Activated CD4-positive, alpha-beta memory T cell treated with anti-CD3 and anti-CD28 coated beads for 36 hours (primary cell): Measurements from ENCODE around the gene FADD. TPM values are rescaled to one million over a fixed set of nuclear protein-coding genes. Genes with fewer than 3 reads are reported as not detected.

Source experiments
- CTCF ChIA-PET: fragments of 350-600 bp; sonication (Branson Sonifier 250); formaldehyde crosslinking; loops from one replicate; lab custom pipeline; 2021; ENCODE audit warnings: antibody characterized with exemption, inconsistent platforms; lab: Charles Lee
- POLR2A ChIA-PET: fragments of 350-600 bp; sonication (Branson Sonifier 250); formaldehyde crosslinking; loops from one replicate; lab custom pipeline; 2021; ENCODE audit warnings: antibody characterized with exemption; lab: Charles Lee
- DNase-seq: peaks from one replicate; pipeline ENCODE4 v3.0.0-alpha.2; 2020
- H3K27ac Mint-ChIP-seq: one replicate; pipeline ENCODE4 v1.8.0; 2021; ENCODE audit warnings: mixed read lengths
- H3K27me3 Mint-ChIP-seq: one replicate; pipeline ENCODE4 v1.8.0; 2021; ENCODE audit warnings: mixed read lengths
- H3K36me3 Mint-ChIP-seq: one replicate; pipeline ENCODE4 v1.8.0; 2021; ENCODE audit warnings: mixed read lengths
- H3K4me1 Mint-ChIP-seq: one replicate; pipeline ENCODE4 v1.8.0; 2021; ENCODE audit warnings: low read depth, mixed read lengths
- H3K4me3 Mint-ChIP-seq: one replicate; pipeline ENCODE4 v1.8.0; 2021; ENCODE audit warnings: mild to moderate bottlenecking, mixed read lengths
- H3K9me3 Mint-ChIP-seq: one replicate; pipeline ENCODE4 v1.8.0; 2021; ENCODE audit warnings: mixed read lengths
- intact Hi-C: fragments of 100-400 bp; cut with micrococcal nuclease; formaldehyde crosslinking; loops from one replicate; pipeline ENCODE4 v1.15.1; 2023
- total RNA-seq, 2 experiments: library from RNA; stranded (reverse); gene quantifications; one replicate each; pipeline ENCODE4 v1.2.3, GENCODE V29; 2021

Gene FADD
- total RNA-seq, 2 experiments from 2014 or later = 31.8 to 33.9 TPM

- no peaks in the 10 kb centered on the region for H3K36me3 Mint-ChIP-seq
- peaks cover 8% of the 10 kb centered on the region for H3K4me1 Mint-ChIP-seq
- peaks cover 5% of the 10 kb centered on the region for H3K27me3 Mint-ChIP-seq
- ChIA-PET POLR2A (no interaction called here), CTCF (no interaction called here)
- peaks cover 3% of the 10 kb centered on the region for H3K9me3 Mint-ChIP-seq
- intact Hi-C loops = no loop called here
- no peak overlapping the region for H3K4me3 Mint-ChIP-seq
- H3K27ac Mint-ChIP-seq = no peak overlapping the region
- DNase-seq = no peak
Measured at GRCh38 chr11:70247042-70247709, 44.1 kb downstream of the FADD start.

DNA sequence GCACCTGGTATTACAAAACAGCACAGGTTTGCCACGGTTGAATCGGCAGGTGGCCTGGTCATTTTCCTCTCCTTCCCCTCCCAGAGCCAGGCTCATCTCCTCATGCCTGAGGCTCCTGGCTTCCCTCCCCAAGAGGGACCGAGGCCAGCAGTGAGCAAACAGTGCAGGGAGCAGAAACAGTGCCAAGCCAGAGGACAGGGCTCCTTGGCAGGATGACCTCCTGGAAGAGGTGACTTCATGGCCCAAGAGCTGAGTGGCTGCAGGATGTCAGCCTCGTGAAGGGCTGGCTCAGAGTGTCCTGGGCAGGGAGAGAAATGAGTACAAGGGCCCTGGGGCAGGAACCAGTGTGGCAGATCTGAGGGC lies 44.6 kb downstream of the FADD start:
- no peak overlapping the region for H3K27ac Mint-ChIP-seq
- intact Hi-C loops = no loop called here
- ChIA-PET POLR2A (no interaction called here), CTCF (no interaction called here)
- no peaks in the 10 kb centered on the region for H3K36me3 Mint-ChIP-seq
- H3K4me3 Mint-ChIP-seq = no peak overlapping the region
- peaks cover 5% of the 10 kb centered on the region for H3K27me3 Mint-ChIP-seq
- H3K9me3 Mint-ChIP-seq = peaks cover 3% of the 10 kb centered on the region
- H3K4me1 Mint-ChIP-seq = peaks cover 8% of the 10 kb centered on the region
- DNase-seq = no peak

GRCh38 chr11:70250876-70251658 lies 48.0 kb downstream of the FADD start:
- Mint-ChIP-seq H3K4me1 (peaks cover 8% of the 10 kb centered on the region), H3K4me3 (no peak overlapping the region), H3K9me3 (peaks cover 3% of the 10 kb centered on the region), H3K36me3 (no peaks in the 10 kb centered on the region), H3K27me3 (peaks cover 1% of the 10 kb centered on the region), H3K27ac (no peak overlapping the region)
- DNase-seq = no peak
- CTCF ChIA-PET = no interaction called here
- intact Hi-C loops = no loop called here
- POLR2A ChIA-PET = no interaction called here

DNA sequence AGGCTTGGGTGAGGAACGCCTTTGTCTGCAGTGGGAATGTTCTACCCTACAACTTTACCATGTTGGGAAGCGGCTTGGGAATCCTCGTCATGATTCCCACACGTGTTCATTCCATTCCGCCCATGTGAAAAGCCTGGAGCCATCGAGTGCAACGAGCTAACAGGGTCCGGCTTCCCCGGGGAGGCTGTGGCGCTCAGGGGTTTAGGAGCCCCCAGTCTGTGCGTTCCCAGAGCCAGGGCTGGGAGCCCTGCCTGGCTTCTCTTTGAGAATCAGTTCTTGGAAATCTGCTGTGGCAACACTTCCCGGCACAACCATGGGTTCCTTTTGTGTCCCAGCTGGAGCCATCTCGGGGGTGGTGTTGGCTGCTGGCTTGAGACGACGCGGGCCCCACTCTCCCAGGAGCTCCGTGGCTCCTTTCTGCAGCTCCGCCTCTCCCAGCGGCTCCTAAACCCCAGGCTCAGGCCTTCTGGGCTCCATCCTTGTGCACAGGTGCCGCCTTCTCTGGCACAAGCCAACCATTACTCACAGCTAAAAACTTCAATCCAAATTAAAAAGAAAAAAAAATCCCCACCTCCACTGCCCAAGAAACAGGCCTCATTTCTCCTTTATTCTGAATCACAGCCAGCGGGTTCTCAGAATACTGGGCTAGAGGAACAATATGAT lies 48.7 kb downstream of the FADD start:
- Mint-ChIP-seq H3K4me1 (peaks cover 8% of the 10 kb centered on the region), H3K27ac (no peak overlapping the region), H3K4me3 (no peak overlapping the region), H3K27me3 (peaks cover 1% of the 10 kb centered on the region), H3K36me3 (no peaks in the 10 kb centered on the region), H3K9me3 (peaks cover 3% of the 10 kb centered on the region)
- intact Hi-C loops = no loop called here
- no peak for DNase-seq
- ChIA-PET POLR2A (no interaction called here), CTCF (no interaction called here)

DNA sequence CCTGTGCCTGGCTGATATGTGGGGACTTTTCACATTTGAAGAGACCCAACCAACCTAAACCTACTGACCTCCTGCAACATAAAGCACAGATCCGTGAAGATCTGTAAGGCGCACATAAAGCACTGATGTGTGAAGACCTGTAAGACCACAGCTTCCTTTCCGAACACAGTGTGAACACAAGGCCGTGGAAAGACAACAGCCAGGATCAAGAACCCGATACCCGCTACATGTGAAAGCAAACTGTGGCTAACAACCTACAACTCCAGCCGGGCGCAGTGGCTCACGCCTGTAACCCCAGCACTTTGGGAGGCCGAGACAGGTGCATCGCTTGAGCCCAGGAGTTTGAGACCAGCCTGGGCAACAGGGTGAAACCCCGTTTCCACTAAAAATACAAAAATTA lies 49.7 kb downstream of the FADD start:
- H3K27me3 Mint-ChIP-seq = peaks cover 1% of the 10 kb centered on the region
- H3K9me3 Mint-ChIP-seq = no peaks in the 10 kb centered on the region
- H3K4me1 Mint-ChIP-seq = no peaks in the 10 kb centered on the region
- no peak for DNase-seq
- intact Hi-C loops = no loop called here
- H3K27ac Mint-ChIP-seq = no peak overlapping the region
- H3K4me3 Mint-ChIP-seq = no peak overlapping the region
- H3K36me3 Mint-ChIP-seq = no peaks in the 10 kb centered on the region
- CTCF ChIA-PET = no interaction called here
- POLR2A ChIA-PET = no interaction called here

GRCh38 chr11:70255477-70256116 lies 52.5 kb downstream of the FADD start:
- Mint-ChIP-seq H3K4me1 (no peaks in the 10 kb centered on the region), H3K4me3 (no peak overlapping the region), H3K27me3 (peaks cover 1% of the 10 kb centered on the region), H3K36me3 (no peaks in the 10 kb centered on the region), H3K9me3 (no peaks in the 10 kb centered on the region), H3K27ac (no peak overlapping the region)
- no peak for DNase-seq
- ChIA-PET POLR2A (no interaction called here), CTCF (no interaction called here)
- intact Hi-C loops = no loop called here

Other genes starting within 250 kb of the FADD start
- gene ANO1, start 125.0 kb upstream of the FADD start, total RNA-seq = not detected
- 10 to 100 TPM; 23.1 to 26.7 TPM for gene PPFIA1, start 67.4 kb downstream of the FADD start, total RNA-seq
- 10 to 100 TPM; 49.6 to 52.6 TPM for gene CTTN, start 195.2 kb downstream of the FADD start, total RNA-seq